GM18505 (cell line): ENCODE data around the gene BHMT.
"Not testable (repeated sequence)": the region's sequence is repeated elsewhere in the genome, so short reads cannot be mapped to it uniquely, and the experiment has no call there.

ENCODE experiments used
- ATAC-seq: cut with Tn5 transposase; IDR thresholded peaks from one replicate; pipeline ENCODE4 v1.9.1; 2021; ENCODE audit not compliant: unreplicated experiment
- POLR2A ChIP-seq: IDR thresholded peaks from 4 replicates; pipeline ENCODE4 v1.6.1; 2011; ENCODE audit warnings: borderline replicate concordance; ENCODE audit not compliant: insufficient read depth, insufficient read length; ENCODE audit errors: extremely low read depth

BHMT gene

GRCh38 chr5:79171635-79172245 lies 60.1 kb downstream of the BHMT start:
- ATAC-seq: no peak
- TF ChIP-seq POLR2A: no peak

GRCh38 chr5:79172269-79172668 lies 60.7 kb downstream of the BHMT start:
- no peak for ATAC-seq

DNA sequence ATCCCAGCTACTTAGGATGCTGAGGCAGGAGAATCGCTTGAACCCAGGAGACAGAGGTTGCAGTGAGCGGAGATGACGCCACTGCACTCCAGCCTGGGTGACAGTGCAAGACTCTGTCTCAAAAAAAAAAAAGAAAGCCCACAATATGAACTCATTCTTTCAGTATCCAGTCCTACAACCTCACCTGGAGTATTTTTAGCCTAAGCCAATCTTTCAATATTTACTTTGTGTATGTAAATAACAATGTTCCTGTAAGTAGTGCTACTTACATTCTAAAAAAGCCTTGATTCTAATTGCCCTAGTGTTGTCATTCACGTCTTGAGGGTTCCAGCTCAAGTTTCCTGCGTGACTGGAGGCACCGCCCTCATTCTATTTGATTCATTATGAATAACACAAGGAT lies 62.0 kb downstream of the BHMT start:
- no peak for TF ChIP-seq POLR2A
- ATAC-seq: no peak

More at GRCh38 chr5:79172269-79172668, 60.7 kb downstream of the BHMT start:
- TF ChIP-seq POLR2A: no peak

DNA sequence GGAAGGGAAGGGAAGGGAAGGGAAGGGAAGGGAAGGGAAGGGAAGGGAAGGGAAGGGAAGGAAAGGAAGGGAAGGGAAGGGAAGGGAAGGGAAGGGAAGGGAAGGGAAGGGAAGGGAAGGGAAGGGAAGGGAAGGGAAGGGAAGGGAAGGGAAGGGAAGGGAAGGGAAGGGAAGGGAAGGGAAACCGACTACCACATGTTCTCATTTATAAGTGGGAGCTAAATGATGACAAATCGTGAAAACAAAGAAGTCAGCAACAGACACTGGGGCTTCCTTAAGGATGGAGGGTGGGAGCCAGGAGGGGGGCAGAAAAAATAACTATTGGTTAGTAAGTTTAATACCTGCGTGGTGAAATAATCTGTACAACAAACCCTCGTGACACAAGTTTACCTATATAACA lies 68.8 kb downstream of the BHMT start:
- not testable (repeated sequence) for ATAC-seq

GRCh38 chr5:79181419-79182022 lies 69.9 kb downstream of the BHMT start:
- no peak for ATAC-seq
- no peak for TF ChIP-seq POLR2A
